Gastrocnemius medialis (tissue), 4 donors: ENCODE results near the gene TCP11.

Experiments
- POLR2A ChIP-seq, 2 donors: fragments of 450-650 bp; IDR thresholded peaks; one replicate each; pipeline ENCODE4 v1.6.1; 2017; ENCODE audit warnings: antibody characterized with exemption in 2 of 2, mild to moderate bottlenecking in 2 of 2, moderate library complexity in 2 of 2
- TF ChIP-seq, protein P1 (sequence below), 5 experiments: fragments of 450-650 bp in 3 of 5; fragments of 200-600 bp in 2 of 5; sonication (generic) in 2 of 5; IDR thresholded peaks in 4 of 5; conservative IDR thresholded peaks in 1 of 5; 1 replicate in 4 of 5; 2 replicates in 1 of 5; pipeline ENCODE4 v1.5.1; 2016 to 2019; ENCODE audit warnings: antibody characterized with exemption in 5 of 5, mild to moderate bottlenecking in 3 of 5, moderate library complexity in 3 of 5

DNA sequence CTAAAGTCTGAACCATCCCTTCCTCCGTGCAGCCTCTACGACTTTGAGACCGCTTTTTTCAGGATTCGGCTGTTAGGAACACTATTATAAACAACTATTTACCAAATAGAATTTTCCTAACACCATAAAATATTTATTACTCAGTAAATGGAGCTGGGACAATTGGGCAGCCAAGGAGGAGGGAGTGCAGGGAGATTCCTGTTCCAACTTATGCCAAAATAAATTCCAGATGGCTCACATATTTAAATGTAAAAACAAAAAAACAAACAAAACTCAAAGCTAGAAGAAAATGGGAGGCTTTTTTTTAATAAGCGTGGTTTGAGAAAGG is 48.1 kb downstream of the TCP11 start:
- TF ChIP-seq POLR2A (IDR thresholded peaks at IDR 0.05) = no peak
- TF ChIP-seq, protein P1, sequence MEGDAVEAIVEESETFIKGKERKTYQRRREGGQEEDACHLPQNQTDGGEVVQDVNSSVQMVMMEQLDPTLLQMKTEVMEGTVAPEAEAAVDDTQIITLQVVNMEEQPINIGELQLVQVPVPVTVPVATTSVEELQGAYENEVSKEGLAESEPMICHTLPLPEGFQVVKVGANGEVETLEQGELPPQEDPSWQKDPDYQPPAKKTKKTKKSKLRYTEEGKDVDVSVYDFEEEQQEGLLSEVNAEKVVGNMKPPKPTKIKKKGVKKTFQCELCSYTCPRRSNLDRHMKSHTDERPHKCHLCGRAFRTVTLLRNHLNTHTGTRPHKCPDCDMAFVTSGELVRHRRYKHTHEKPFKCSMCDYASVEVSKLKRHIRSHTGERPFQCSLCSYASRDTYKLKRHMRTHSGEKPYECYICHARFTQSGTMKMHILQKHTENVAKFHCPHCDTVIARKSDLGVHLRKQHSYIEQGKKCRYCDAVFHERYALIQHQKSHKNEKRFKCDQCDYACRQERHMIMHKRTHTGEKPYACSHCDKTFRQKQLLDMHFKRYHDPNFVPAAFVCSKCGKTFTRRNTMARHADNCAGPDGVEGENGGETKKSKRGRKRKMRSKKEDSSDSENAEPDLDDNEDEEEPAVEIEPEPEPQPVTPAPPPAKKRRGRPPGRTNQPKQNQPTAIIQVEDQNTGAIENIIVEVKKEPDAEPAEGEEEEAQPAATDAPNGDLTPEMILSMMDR (IDR thresholded peaks at IDR 0.05 in 4 of 5, conservative IDR thresholded peaks at IDR 0.05 in 1 of 5) = no peak
